Stimulated activated CD8-positive, alpha-beta memory T cell treated with anti-CD3 and anti-CD28 coated beads, Interleukin-15, amount 100 ng/mL, for 1 hour (primary cell): Measurements from ENCODE around the gene RAX.
"Not testable (repeated sequence)": the region's sequence is repeated elsewhere in the genome, so short reads cannot be mapped to it uniquely, and the experiment has no call there.

Source experiments
- DNase-seq: peaks from one replicate; pipeline ENCODE4 v3.0.0-alpha.2; 2020; ENCODE audit warnings: low read depth

RAX gene

DNA sequence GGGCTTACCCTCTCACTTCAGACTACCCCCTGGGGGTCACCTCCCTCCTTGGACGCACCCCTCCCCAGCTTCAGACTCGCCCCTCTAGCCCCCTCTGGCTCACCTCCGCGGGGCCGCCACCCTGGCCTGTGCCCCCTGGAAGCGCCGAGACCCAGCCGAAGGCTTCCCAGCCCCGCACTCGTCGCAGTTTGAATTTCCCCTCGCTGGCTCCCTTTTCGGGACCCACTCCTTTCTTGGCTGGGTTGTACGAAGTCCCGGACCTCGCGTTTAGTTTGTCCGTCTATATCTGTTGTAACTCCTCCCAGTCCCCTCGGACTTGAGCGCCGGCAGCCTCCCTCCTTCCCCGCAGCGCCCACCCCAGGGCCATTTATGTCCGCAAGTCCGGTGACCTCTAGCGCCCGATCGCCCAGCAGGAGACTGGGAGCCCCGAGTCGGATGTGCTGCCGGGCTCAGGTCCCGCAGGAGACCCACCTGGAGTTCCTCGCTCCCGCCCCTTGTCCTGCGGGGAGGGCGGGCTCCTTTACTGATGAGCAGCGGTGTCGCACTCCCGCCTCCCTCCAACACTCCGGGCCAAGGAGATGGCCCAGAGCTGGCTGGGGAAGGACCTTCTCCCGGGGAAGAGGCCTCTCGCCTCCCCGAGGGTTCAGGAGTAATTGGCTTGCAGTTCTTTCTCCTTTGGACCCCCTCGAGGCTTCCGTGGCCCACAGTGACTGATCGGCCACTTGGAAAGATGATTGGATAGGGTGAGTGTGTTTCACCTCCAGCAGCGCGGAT, 692 bp upstream of the RAX start:
- no peak for DNase-seq

DNA sequence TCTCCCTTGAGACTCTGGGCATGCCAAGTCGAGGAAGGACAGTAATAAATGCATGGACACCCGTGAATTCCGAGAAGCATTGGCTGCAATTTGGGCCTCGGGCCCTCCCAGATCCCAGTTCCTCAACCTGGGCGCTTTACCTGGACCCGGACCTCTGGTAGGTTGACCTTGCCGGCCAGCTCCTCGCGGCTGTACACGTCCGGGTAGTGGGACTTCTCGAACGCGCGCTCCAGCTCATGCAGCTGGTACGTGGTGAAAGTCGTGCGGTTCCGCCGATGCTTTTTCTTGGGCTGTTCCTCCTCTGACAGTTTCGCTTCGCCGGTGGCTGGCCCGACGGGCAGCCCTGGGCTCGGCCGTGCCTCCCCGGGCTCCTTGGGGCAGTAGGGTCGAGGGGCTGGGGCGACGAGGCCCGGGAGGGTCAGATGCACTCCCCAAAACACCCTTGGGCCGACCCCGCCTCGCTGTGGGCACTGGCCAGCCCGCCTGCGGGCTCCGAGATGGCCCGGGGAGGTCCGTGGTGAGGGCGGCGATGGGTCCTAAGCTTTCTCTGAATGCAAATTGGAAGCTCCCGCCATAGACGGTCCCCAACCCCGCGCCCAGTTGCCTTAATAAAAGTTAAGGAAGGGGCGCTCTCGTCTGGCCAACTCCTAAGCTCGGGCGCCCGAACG, 899 bp downstream of the RAX start:
- DNase-seq = no peak

DNA sequence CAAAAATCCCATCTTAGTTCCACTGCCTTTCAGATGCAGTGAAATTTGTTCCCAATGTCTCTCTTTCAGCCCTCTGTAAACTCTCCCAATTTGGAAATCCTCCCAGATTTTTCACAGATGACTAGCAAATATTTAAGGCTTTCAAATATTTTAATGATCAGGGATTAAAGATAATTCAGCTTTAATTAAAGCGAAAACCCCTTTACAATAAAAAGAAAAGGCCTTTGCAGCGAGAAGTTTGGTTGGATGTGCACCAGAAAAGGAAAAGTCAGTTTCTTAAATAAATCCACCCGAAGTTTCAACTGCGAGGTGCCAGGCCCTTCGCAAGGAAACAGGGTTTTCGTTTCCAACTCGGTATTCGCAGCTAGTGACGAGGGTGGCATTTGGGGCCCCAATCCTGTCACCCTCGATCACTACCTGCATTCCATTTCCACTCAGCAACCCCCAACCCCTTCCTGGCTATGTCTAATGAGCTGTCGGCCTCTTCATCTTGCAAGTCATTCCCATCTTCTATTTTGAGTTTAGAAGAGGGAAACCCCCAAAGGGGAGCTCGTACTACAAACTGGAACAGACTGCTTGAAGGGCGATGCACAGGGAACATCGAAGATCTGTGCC, 1.5 kb downstream of the RAX start:
- no peak for DNase-seq

DNA sequence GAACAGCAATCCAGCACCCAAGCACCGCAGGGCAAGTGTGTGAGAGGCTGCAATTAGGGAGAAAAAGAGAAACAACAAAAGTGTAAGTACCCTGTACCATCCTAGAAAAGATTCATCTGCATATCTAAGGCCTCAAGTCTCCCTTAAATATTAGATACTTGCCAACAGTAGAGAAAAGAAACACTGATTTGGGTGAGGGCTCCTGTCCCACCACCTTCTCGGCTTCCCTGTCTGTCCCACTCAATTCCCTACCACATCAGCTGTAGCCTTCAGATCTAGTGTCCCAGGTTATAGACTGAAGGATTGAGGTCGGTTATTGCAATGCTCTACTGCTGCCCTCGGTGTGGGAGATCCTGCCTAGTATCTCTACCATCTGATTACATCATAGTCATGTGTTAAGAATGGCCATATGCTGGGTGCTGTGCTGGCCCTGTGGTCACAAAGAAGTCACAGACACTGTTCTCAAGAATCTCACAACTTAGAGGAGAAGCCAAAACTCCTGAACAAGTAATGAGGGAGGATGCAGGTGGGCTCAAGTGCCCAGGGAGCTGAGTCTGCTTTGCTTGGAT, 2.5 kb downstream of the RAX start:
- no peak for DNase-seq

DNA sequence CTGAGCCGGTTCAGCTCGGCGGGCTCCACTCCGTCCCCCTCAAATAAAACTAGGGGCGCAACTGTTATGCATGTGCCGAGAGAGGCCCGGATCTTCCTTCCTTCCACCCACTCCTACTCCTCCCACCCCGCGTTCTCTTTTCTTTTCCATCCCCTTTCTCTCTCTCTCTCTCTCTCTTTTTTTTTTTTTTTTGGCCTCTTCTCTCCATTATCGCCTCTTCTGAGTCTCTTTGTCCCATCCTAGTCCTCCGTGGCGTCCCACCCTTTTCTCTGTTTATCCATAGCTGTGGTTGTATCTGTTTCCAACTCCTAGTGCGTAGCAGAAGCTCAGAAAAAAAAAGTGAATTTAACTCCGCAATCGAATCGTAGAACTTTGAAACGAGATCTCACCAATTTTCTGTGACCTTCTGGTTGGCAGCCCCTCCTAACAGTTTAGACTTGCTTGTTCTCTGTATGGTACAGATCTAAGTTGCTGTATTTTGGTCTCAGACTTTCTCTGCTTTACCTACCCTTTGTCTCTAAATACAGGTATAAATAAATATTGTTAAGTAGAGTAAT, 3.6 kb downstream of the RAX start:
- DNase-seq = no peak

DNA sequence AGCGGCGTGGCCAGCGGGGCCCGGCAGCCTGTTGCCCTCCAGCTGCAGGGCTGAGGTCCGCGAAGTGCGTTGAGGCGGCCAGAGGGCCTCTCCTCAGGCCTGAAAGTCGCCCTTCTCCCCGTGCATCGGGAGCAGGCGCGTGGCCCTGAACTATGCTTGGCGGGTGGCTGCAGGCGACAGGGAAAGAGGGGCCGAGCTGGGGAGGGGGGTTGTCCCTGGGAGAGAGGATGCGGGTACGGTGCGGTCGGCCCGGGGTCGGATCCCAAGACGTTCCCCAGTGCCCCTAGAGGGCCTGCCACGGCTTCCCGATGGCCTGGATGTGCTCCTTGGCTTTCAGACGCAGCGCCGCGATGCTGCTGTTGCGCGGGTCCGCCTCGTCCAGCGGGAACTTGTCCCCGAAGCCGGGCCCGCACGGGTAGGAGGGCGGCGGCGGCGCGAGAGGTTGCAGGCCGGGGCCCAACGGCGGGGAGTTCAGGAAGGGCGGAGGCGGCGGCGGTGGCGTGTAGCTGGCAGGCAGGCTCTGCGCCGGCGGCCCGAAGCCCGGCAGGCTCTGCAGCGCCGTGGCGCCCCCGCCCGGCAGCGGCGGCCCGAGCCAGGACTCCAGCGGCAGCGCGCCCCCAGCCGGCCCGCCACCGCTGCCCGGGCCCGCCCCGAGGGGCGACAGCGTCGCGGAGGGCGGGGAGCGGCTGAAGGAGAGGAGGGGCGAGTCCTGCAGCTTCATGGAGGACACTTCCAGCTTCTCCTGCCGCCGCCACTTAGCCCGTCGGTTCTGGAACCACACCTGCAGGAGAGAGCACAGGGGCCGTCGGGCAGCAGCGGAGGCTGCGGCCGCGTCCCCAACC, 4.3 kb downstream of the RAX start:
- DNase-seq = no peak

DNA sequence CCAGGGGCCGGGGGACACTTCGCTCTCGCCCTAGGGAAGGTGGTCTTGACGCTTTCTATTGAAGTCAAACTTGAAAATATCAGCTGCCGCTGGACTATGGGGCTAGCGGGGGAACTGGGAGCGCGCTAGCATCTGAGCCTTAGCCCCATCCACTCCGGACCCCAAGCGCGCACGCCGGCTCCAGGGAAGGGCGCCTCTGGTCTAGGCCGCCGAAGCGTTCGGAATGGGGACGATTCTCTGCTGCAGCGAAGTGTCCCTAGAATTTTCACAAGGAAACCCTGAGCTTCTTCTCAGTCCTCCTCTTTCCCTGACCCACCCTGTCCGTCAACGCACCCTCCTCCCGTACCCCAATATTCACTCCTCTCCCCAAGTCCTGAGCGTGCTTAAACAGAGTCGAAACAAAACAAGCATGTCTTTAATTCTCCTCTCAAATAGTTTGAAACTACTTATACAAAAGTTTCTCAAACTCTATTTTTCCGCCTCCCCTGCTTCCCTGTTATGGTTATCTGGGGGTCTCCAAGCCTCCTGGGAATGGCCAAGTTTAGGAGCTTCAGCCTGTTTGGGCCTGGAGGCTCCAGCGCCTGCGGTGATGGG, 5.0 kb downstream of the RAX start:
- DNase-seq = no peak

DNA sequence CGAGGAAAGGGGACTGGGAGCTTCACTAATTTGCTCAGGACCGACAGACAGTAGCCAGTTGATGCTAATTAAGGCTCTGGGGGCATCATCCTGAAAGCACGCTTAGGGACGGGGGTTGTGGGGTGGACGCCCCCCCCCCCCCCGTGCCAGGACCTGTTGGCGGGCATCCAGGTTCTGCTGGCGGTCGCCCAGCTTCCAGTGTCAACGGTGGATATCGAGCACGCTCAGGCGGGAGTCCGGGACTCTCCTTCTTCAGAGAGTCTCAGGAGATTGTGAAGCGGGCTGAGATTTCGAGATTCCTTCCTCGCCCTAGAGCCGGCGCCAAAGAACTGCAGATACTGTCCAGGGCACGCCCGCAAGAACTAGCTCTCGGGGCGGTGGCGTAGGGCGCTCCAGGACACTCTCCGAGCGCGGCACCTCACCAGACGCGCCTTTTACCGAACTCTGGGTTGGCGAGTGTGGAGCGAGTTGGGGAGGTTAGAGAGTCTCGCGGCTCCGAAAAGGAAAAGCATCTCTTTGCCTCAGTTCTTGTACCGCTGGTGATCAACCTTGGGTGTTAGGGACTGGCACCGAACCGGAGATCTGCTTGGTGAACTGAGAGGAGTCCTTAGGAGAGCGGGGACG, 5.6 kb downstream of the RAX start:
- DNase-seq = no peak

DNA sequence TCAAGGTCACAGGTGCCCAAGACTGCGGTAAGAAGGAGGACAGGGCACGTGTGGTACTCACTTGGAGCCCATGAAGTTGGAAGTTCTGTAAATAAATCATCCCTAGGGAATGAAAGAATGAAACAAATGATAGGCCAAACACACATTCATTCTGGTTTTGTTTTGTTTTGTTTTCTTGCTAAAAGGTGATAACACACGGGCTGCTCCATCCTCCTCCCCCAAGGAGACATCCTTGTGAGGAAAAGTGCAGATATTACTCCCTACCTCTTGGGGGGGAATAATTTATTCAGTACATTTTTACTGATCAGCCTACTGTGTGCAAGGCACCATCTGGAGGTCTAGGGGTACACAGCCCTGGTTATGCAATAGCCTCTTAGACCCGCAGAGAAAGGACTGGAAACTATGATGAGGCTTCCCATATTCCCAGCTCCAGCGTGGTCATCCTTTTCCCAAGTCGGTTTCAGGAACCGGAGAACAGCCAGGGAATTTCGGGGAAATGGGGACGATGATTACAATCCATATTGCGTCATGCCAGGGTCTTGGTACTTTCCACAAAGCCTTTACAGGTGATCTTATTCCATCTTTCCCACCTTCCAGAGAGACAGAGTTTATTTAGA, 6.3 kb downstream of the RAX start:
- DNase-seq = no peak

DNA sequence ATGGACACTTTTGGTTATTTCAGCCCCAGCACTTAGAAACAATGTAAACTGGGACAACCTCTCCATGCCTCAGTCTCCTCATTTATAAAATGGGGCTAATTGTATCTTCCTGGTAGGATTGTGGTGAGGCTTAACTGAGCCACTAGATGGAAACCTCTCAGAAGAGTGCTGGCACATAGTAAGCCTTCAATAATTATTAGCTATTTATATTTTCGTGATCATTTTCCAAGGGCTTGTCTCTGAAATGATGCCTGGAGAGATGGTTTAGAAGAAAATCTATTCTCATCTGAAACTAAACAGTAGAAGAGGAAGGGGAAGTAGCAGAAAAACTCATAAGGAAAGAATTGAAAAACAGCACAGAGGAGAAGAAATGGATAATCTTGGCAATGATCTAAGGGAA, 6.8 kb downstream of the RAX start:
- no peak for DNase-seq

DNA sequence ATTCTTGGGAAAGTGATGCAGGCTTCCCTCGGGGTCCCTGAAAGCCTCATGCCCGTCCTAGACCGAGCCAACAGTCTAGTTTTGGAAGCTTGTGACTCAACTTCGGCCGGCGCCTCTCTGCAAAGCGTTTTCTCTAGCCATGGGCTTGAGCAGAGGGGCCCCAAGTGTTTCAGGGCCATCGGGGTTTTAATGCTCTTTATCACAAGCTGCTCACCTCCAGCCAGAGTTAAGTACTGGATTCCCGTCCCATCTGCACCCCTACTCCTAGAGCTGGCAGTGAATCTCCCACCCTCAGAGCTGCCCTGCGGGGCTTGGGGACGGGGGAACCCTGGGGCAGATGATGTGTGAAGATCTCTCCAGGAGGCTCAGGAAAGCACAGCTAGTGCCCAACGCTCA, 7.3 kb downstream of the RAX start:
- DNase-seq = no peak

DNA sequence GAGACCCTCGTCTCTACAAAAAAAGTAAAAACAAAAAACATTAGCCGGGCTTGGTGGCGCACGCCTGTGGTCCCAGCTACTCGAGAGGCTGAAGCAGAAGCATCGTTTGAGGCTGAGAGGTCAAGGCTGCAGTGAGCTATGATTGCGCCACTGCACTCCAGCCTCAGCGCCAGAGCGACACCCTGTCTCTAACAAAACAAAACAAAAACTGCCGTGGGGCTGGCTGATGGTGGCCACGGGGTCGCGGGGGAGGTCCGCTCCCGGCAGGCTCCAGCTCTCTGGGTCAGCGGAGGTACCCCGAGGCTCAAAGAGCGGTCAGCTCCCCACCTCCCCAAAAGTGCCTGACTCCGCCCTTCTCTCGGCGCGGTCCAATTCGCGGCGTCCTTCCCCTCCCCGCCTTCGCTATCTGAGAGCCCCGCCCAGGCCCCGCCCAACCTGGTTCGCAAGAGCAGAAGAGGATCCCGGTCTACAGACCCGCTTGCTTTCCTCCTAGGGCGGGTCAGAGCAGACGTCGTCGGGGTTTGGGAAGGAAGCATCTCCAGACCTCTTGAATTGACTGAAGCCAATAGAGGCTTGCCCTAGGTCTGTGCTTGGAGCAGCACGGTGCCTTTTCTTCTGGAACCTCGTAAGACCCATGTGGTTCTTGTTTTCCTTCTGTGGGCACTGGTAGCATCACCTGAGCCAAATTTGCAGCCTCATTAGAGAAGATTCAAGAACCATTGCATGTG, 7.8 kb downstream of the RAX start:
- DNase-seq = no peak

DNA sequence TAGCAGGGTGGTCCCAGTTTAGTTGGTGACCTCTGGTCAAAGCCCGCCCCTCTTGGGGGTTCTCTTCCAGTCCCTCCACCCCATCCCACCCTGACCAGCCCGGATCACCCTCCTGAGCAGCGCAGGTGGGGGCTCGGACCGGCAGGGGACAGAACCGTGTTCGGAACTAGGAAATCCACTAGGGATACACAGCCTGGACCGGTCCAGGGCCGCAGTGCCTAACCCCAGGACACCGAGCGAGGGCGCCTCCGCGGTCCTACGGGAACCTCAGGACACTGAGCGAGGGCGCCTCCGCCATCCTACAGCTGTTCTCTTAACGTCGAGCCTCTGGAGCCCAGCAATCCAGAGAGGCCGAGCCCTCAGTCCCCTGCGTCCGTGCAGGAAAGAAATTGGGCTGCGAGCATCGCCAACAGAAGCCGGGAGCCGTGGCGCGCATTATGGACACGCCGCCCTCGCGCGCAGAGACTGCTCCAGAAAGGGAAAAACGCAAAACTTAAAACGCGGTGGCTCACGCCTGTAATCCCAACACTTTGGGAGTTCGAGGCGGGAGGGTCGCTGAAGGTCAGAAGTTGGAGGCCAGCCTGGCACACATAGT, 8.5 kb downstream of the RAX start:
- DNase-seq = no peak

DNA sequence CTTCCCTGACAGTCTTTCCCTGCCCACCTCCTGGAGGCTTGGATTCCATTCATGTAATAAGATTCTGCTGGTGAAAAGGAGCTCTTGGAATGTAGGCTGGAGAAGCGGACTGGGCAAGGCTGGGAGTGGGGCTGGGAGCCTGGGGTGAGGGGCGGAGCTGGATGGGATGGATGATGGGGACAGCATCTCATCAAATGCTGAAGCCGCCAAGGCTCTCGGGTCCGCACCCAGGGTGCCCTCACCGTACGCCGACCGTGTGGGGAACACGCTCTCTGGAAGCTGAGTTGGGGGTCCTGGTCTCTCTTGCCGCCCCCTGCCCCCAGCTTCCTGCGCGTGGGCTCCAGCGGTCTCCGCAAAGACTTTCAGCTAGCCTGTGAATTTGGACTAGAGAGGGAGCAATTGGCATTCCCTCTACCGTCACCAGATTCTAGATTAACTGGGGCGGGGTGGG, 9.1 kb downstream of the RAX start:
- no peak for DNase-seq

DNA sequence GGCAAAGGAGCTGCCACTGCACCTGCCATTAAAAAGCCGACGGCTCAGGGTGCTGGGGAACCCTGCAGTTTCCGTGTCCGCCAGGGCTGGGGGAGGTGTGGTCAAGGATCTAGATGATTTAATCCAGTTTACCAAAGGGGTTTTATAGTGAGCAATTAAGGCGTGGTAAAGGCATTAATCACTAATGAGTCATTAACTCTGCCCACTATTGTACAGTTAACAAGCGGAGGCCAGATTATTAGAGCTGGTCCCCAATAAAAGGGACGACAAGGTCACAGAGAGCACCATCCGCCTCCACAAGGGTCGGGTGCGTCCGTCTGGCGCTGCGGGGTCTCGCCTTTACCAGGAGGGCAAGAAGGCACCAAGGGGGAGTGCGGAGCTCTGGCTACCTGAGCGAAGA, 9.6 kb downstream of the RAX start:
- DNase-seq = no peak

DNA sequence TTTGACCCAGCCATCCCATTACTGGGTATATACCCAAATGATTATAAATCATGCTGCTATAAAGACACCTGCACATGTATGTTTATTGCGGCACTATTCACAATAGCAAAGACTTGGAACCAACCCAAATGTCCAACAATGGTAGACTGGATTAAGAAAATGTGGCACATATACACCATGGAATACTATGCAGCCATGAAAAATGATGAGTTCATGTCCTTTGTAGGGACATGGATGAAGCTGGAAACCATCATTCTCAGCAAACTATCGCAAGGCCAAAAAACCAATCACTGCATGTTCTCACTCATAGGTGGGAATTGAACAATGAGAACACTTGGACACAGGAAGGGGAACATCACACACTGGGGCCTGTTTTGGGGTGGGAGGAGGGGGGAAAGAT, 11.0 kb downstream of the RAX start:
- DNase-seq = not testable (repeated sequence)

DNA sequence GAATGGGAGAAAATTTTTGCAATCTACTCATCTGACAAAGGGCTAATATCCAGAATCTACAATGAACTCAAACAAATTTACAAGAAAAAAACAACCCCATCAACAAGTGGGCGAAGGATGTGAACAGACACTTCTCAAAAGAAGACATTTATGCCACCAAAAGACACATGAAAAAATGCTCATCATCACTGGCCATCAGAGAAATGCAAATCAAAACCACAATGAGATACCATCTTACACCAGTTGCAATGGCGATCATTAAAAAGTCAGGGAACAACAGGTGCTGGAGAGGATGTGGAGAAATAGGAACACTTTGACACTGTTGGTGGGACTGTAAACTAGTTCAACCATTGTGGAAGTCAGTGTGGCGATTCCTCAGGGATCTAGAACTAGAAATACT, 11.4 kb downstream of the RAX start:
- not testable (repeated sequence) for DNase-seq

DNA sequence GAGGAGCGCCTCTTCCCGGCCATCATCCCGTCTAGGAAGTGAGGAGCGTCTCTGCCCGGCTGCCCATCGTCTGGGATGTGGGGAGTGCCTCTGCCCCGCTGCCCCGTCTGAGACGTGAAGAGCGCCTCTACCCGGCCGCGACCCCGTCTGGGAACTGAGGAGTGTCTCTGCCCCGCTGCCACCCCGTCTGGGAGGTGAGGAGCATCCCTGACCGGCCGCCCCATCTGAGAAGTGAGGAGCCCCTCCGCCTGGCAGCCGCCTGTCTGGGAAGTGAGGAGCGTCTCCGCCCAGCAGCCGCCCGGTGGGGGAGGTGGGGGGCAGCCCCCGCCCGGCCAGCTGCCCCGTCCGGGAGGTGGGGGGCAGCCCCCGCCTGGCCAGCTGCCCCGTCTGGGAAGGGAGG, 17.8 kb downstream of the RAX start:
- not testable (repeated sequence) for DNase-seq

DNA sequence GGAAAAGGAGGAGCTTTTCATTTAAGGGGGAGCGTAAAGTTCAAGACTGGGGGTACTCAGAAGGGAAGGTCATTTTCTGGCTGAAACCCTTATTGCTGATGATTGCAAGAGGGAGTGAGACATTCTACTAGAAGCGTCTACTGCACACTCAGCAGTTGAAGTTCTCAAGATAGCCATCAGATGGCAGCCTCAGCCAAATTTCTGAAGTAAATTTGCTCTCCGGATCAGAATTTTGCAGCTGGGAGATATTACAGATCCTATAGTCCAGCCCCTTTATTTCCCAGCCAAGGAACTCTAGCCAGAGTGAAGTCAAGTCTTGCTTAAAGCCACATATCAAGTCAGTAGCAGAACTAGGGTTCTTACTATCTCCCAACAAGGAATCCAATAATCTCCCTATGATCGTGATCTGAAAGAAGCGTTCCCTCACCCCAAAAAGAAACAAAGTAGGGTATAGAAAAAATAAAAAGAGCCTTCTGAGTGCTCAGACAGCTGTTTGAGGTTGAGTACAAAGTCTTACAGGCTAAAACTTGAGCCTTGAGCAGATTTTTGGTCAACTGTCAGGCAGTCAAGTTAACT, 24.0 kb downstream of the RAX start:
- no peak for DNase-seq
